Fibroblast of mammary gland (primary cell): ENCODE data around the gene C16orf87.

Experiments
- DNase-seq: peaks from one replicate; pipeline ENCODE4 v3.0.0-alpha.2; 2010; ENCODE audit warnings: low read depth
- H3K4me3 ChIP-seq: 2 replicates; pipeline ENCODE4 v1.5.1; 2011; ENCODE audit warnings: low read depth, mild to moderate bottlenecking, low read length, moderate library complexity; ENCODE audit not compliant: control insufficient read depth
- CTCF ChIP-seq: conservative IDR thresholded peaks from 2 replicates; pipeline ENCODE4 v1.5.1; 2011; ENCODE audit warnings: low read depth, low read length, inconsistent platforms; ENCODE audit not compliant: control insufficient read depth, insufficient read depth

C16orf87 gene

GRCh38 chr16:46748775-46749705, 81.9 kb downstream of the C16orf87 start:
- no peak for DNase-seq
- no peak overlapping the region for H3K4me3 ChIP-seq
- TF ChIP-seq CTCF, result no peak

- TF ChIP-seq CTCF, result no peak
- DNase-seq, result no peak
- no peak within 1 kb of the TSS for H3K4me3 ChIP-seq
These were observed 83.0 kb downstream of the C16orf87 start, which contains the start of gene MYLK3 for GRCh38 chr16:46747777-46748651. MYLK3 (minus strand) TSS chr16:46748344; CDS start chr16:46748193, 151 bp downstream.

GRCh38 chr16:46746821-46747776, 83.9 kb downstream of the C16orf87 start:
- DNase-seq, result no peak
- H3K4me3 ChIP-seq, result no peak overlapping the region
- TF ChIP-seq CTCF, result no peak
